Large intestine (tissue), 3 donors: ENCODE measurements around the gene FAM163A. TPM values are rescaled to one million over a fixed set of nuclear protein-coding genes. Genes with fewer than 3 reads are reported as not detected.
A peak's percentile ranks its signal among the peaks of the same experiment; 100 is the strongest.

Source experiments
- DNase-seq, 2 donors: peaks; one replicate each; pipeline versions ENCODE4 v3.0.0 to v3.0.0-alpha.2; 2013
- H3K27ac ChIP-seq: one replicate; pipeline ENCODE4 v1.5.1; 2013; ENCODE audit warnings: low read length
- H3K27me3 ChIP-seq: 2 replicates; pipeline ENCODE4 v1.6.1; 2013; ENCODE audit warnings: low read length; ENCODE audit not compliant: control insufficient read depth, insufficient read depth
- H3K36me3 ChIP-seq: 2 replicates; pipeline ENCODE4 v1.6.1; 2013; ENCODE audit warnings: low read length; ENCODE audit not compliant: control insufficient read depth, insufficient read depth
- H3K4me1 ChIP-seq: one replicate; pipeline ENCODE4 v1.6.1; 2013; ENCODE audit warnings: low read length; ENCODE audit not compliant: control insufficient read depth, insufficient read depth
- H3K4me3 ChIP-seq: one replicate; pipeline ENCODE4 v1.5.1; 2013; ENCODE audit warnings: low read length
- H3K9me3 ChIP-seq: one replicate; pipeline ENCODE4 v1.6.1; 2013; ENCODE audit warnings: mild to moderate bottlenecking, low read depth, low read length, moderate library complexity; ENCODE audit not compliant: control insufficient read depth
- WGBS: methylation state at CpG from one replicate; pipeline ENCODE4 v1.1.5; 2013; ENCODE audit warnings: low lambda C conversion rate; ENCODE audit not compliant: insufficient coverage; 5-methylcytosine and 5-hydroxymethylcytosine counted together
- polyA plus RNA-seq: library from polyadenylated mRNA; unstranded; fragments of 120-200 nt; gene quantifications from one replicate; pipeline ENCODE4 v1.2.1, GENCODE V29; 2013

FAM163A gene
- polyA plus RNA-seq, 1 donor: 5.5 TPM

DNA sequence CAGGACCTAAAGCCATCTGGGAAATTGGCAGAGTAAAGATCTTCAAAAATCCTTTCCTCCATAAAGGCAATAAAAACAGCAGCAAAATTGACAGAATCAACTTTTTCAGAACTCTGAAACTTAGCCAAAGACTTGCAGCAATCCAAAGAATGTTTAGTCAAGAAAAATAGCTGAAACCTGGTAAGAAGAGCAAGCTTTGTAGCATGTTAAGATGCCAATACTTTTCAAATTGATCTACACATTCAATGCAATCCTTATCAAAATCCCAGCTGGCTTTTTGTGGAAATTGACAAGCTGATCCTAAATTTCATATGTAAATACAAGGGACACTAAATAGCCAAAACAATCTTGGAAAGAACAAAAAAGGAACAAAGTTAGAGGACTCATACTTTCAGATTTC is 23.8 kb upstream of the FAM163A start:
- H3K4me3 ChIP-seq: no peak overlapping the region
- no peaks in the 10 kb centered on the region for H3K4me1 ChIP-seq
- no peak overlapping the region for H3K27ac ChIP-seq
- peaks cover 6% of the 10 kb centered on the region for H3K9me3 ChIP-seq
- H3K36me3 ChIP-seq: no peaks in the 10 kb centered on the region
- H3K27me3 ChIP-seq: no peaks in the 10 kb centered on the region
- DNase-seq: no peak

DNA sequence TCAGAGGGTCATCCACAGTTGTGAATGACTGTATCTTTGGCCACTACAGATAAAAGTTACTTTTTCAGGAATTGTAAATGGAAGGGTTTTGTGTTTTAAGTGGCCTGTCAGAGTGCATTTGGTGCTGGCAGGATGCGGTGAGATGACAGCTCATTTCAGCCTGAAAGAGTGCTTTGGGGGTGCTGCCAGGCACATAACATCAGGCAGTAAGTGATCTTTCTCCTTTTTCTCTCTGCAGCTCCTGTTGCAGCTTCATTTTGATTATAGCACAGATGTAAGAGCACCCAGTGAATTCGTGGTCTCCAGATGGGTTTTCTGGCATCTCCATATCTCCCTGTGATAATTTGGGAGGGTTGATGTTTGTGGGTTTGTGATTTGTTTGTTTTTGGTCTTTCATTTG is 14.8 kb upstream of the FAM163A start:
- WGBS: 100% methylated on average over 1 of the region's 2 CpGs
- DNase-seq: no peak
- Histone ChIP-seq H3K27ac (no peak overlapping the region), H3K4me3 (no peak overlapping the region), H3K27me3 (peaks cover 24% of the 10 kb centered on the region), H3K36me3 (no peaks in the 10 kb centered on the region), H3K4me1 (no peaks in the 10 kb centered on the region), H3K9me3 (no peaks in the 10 kb centered on the region)

DNA sequence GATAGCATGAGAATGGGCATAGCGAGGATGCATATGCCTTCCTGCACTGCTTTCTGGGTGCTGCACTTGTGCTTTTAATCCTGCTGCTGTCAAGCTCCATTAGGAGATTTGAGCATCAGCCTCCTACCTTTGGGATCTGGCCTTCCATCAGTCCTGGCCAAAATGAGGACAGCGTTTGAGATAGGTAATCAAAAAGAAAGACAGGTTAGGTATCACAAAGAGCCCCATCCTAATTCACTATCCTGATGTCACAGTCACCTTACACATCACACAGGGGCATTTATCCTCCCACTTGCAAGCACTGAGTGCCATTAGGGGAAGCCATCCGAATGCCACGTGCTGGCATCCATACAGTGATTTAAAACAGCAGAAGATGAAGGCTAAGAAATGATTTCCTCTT is 13.2 kb upstream of the FAM163A start:
- no peak overlapping the region for H3K4me3 ChIP-seq
- no peaks in the 10 kb centered on the region for H3K9me3 ChIP-seq
- DNase-seq: no peak
- WGBS: no CpG with 5 or more reads among the region's 4 CpGs
- no peak overlapping the region for H3K27ac ChIP-seq
- no peaks in the 10 kb centered on the region for H3K36me3 ChIP-seq
- no peaks in the 10 kb centered on the region for H3K4me1 ChIP-seq
- peaks cover 24% of the 10 kb centered on the region for H3K27me3 ChIP-seq

DNA sequence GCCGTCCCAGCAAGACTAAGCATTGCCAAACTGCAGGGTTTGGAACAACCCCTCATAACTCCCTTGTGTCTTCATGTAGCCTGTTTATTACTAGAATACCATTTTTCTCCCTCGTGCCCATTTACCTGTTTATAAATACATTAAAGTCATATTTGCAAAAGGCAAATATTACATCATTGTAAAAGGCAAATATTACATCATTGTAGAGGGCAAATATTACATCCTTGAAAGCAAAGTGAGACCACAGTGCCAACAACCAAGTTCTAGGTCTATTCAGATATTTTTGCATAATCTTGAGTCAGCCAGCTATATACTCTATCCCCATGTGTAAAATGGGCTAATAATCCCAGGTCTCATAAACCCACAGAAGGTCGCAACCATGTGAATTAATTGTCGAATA is 11.4 kb upstream of the FAM163A start:
- H3K4me3 ChIP-seq: no peak overlapping the region
- no peak for DNase-seq
- 40% methylated on average over 1 of the region's 4 CpGs for WGBS
- no peaks in the 10 kb centered on the region for H3K36me3 ChIP-seq
- H3K27me3 ChIP-seq: peaks cover 17% of the 10 kb centered on the region
- H3K4me1 ChIP-seq: no peaks in the 10 kb centered on the region
- no peaks in the 10 kb centered on the region for H3K9me3 ChIP-seq
- no peak overlapping the region for H3K27ac ChIP-seq

DNA sequence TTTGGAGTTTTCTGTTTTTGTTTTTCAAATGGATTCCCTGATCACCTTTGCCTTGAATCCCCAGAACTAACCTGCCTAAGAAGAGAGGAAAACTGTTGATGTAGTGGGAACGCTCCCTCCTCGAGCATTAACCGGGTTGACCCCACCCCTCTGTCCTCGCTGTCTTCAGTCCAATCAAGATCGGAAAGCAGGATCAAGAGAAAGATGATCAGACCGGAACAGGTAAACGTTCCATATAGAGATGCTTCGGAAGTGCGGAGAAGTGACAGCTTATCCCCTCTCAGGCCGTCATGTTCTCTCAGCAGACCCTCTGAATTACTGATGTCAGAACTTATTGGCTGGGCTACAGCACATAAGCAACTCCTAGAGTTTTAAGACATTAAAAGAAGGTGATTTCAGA is 800 bp upstream of the FAM163A start:
- no peak for DNase-seq
- Histone ChIP-seq H3K4me3 (peak overlapping the region; percentile 34), H3K27me3 (peaks cover 65% of the 10 kb centered on the region), H3K36me3 (no peaks in the 10 kb centered on the region), H3K4me1 (no peaks in the 10 kb centered on the region), H3K27ac (peak overlapping the region; percentile 3), H3K9me3 (no peaks in the 10 kb centered on the region)
- no CpG with 5 or more reads among the region's 10 CpGs for WGBS

DNA sequence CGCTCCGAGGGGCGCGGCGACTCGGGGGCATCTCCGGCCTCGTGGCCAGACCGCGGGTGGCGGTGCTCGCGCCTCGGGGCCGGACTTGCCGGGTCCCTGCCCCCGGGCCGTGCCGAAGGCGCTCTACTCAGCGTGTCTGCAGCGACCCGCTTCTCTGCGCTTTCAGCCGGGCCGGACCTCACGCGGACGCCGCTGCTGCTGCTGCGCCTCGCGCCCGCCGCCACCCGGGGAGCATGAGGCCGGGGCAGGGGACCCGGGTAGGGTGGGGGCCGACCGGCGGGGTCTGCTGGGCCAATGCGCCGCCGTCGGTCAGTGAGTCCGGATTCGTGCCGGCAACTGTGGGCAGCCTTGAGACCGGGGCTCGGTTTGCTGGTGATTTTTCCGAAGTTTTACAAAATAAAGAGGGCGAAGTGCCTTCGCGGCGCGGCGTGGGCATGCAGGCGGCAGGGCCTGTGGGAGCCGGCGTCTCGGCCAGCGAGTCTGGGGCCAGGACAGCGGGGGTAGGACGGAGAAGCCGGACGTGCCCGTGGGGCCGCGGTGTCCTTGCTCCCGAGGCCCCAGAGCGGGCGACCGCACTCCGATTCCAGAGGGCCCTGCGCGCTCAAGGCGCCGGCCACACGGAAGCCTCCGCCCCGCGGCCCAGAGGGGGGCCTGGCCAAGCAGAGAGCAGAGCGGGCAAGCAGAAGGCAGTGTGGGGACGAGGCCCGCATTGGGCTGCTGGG is 749 bp downstream of the FAM163A start:
- Histone ChIP-seq H3K27ac (no peak overlapping the region), H3K4me3 (no peak overlapping the region), H3K4me1 (no peaks in the 10 kb centered on the region), H3K27me3 (peaks cover 73% of the 10 kb centered on the region), H3K9me3 (no peaks in the 10 kb centered on the region), H3K36me3 (no peaks in the 10 kb centered on the region)
- DNase-seq: peak in 1 of 2 donors; percentile 26
- WGBS: no CpG with 5 or more reads among the region's 85 CpGs

DNA sequence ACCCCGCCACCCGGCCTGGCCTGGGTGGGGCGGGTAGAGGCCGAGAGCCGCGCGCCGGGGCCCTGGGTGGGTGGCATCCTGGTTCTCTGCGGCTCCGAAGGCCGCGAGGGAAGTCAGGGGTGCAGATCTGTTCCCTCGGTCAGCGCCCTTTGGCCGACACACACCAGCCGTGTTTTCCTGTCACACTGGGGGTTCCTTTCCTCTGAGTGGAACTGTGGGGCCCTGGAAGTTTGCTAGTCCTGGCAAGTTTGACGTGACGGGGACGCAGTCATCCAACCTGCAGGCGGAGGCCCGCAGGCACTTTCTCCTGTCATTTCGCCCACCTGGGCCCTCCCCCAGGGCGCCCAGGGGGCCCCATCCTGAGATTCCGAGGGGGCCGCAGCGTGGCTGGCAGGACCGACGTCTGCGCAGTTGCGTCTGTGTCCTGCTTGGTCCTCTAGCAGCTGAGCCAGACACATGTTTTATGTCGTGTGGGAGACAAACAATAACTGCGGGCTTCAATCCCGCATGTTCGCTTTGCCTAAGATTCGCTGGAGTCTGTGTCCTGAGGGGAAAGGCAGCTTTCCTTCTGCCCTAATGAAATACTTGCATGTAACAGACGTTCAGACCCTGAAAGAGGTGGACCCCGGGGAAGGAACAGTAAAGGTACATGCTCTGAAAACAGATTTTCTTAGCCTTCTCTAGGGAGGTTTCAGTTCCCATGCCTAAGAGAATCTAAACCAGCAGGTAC is 1.5 kb downstream of the FAM163A start:
- Histone ChIP-seq H3K27ac (no peak overlapping the region), H3K36me3 (no peaks in the 10 kb centered on the region), H3K4me3 (no peak overlapping the region), H3K27me3 (peaks cover 69% of the 10 kb centered on the region), H3K9me3 (no peaks in the 10 kb centered on the region), H3K4me1 (no peaks in the 10 kb centered on the region)
- WGBS: no CpG with 5 or more reads among the region's 37 CpGs
- no peak for DNase-seq

DNA sequence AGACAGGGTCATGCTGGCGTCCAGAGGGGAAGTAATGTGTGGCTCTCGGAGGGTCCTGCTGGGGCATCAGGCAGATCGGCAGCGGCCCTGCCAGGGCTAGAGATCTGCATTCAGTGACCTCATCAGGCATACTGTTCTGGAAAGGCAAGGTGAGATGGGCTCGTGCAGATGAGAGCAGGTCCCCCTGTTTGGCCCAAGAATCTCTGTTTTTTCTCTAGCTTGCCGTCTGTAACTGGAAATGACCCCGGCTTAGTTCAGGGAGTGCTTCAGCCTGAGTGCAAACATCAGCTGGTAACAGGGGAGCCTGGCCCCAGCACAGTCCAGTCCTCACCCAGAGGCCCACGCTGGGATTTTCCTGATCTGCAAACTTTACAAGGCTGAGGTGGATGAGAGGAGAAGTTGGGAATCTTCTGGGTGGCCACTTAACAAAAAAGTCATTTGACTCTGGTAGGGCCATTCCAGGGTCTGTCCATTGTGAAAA is 2.1 kb downstream of the FAM163A start:
- Histone ChIP-seq H3K27me3 (peaks cover 65% of the 10 kb centered on the region), H3K9me3 (no peaks in the 10 kb centered on the region), H3K4me3 (no peak overlapping the region), H3K27ac (peak overlapping the region; percentile 6), H3K4me1 (no peaks in the 10 kb centered on the region), H3K36me3 (no peaks in the 10 kb centered on the region)
- peak in 1 of 2 donors; percentile 14 for DNase-seq
- WGBS: no CpG with 5 or more reads among the region's 8 CpGs

DNA sequence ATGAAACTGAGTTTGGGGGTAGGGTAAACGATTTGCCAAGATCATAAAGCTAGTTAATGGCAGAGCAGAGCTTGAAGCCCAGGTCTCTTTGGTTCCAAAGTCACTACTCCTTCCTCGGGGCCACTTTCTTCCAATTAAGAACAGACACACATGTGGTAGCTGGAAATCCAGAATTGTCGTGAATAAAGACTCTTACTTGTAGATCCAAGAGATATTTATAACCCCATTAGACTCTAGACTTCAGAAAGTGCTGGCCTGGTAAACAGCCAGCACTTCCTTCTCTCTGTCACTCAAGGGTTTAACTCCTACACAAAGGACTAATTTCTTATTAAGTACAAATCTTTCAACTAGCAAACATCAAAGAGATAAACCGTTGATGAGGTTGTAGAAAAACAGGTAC is 2.7 kb downstream of the FAM163A start:
- Histone ChIP-seq H3K27me3 (peaks cover 62% of the 10 kb centered on the region), H3K36me3 (no peaks in the 10 kb centered on the region), H3K4me3 (no peak overlapping the region), H3K4me1 (no peaks in the 10 kb centered on the region), H3K27ac (no peak overlapping the region), H3K9me3 (no peaks in the 10 kb centered on the region)
- 69% methylated on average over 2 of the region's 4 CpGs for WGBS
- no peak for DNase-seq

DNA sequence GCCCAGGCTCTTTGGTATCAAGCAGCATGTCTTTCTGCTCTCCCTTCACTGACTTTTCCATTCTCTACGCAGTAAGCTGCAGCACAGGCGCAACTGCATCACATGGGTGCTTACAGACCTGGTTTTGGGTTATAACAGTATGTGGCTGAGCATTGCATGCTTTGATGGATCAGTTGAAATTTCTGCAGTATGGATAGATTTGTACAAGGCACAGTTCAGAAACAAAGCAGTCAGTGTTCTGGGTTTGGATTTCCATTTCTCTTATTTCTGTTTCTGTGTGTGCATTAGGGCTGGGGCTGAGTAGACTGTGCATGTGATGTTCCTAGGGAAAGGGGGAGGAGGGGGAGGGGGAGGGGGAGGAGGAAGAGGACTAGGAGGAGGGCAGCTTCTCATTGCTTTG is 4.5 kb downstream of the FAM163A start:
- no peaks in the 10 kb centered on the region for H3K4me1 ChIP-seq
- no peak overlapping the region for H3K27ac ChIP-seq
- peaks cover 44% of the 10 kb centered on the region for H3K27me3 ChIP-seq
- no peaks in the 10 kb centered on the region for H3K9me3 ChIP-seq
- no CpG with 5 or more reads among the region's 2 CpGs for WGBS
- H3K36me3 ChIP-seq: no peaks in the 10 kb centered on the region
- H3K4me3 ChIP-seq: no peak overlapping the region
- no peak for DNase-seq
